Activated CD4-positive, alpha-beta T cell treated with anti-CD3 and anti-CD28 coated beads, Interleukin-10, Interleukin-2, amounts not matched to agents 100 ng/mL and 50 ng/mL, durations not matched to agents 16 hours and 8 hours (primary cell): Measurements from ENCODE around the gene NELL1.

Experiments
- DNase-seq: peaks from one replicate; pipeline ENCODE4 v3.0.0-alpha.2; 2020

The NELL1 gene

DNA sequence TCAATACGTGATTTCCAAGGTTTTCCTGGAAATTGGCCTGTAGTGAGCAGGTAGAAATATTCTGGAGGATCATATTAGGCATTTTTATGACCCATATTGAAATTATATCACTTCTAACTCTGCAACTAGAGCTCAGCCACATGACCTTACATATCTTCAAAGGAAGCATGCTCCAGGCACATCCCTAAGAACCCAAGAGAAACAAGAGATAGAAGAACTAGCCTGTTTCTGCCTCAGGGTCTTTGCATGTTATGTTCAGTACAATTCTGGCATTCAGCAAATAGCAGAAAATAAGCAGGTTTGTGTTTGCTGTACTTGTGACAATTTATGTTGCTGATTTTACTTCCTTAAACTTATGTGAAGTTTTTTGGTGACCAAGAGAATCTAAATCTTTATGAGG, 859.8 kb downstream of the NELL1 start:
- no peak for DNase-seq

DNA sequence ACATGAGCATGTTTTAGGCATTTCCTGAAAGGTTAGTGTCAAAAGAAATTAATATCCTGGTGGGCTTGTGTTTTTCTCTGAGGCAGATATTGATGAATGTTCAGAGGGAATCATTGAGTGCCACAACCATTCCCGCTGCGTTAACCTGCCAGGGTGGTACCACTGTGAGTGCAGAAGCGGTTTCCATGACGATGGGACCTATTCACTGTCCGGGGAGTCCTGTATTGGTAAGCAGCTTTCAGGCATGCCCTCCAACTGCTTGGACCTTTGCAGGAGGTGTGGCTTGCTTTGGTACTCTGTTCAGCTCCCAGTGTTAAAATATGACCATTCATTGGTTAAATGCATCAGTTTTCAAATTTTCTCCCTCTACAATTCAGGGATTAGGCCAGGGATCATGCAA, 864.9 kb downstream of the NELL1 start:
- DNase-seq = no peak

DNA sequence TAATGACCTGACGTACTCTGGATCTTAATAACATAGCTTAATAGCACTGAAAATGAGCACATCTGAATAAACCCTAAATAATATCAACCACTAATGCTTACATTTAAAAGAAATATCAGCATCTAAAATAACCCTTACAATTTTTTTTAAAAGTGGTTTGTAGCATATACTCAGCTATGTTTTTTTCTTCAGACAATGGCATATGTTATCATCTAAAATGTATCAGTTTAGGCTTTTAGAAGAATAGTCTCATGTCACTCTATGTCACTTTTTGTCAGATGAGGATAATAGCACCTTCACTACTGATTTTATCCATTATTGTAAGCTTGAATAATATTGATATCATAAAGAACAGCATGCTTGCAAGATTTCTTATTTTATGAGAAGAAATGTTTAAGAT, 868.6 kb downstream of the NELL1 start:
- DNase-seq = no peak

DNA sequence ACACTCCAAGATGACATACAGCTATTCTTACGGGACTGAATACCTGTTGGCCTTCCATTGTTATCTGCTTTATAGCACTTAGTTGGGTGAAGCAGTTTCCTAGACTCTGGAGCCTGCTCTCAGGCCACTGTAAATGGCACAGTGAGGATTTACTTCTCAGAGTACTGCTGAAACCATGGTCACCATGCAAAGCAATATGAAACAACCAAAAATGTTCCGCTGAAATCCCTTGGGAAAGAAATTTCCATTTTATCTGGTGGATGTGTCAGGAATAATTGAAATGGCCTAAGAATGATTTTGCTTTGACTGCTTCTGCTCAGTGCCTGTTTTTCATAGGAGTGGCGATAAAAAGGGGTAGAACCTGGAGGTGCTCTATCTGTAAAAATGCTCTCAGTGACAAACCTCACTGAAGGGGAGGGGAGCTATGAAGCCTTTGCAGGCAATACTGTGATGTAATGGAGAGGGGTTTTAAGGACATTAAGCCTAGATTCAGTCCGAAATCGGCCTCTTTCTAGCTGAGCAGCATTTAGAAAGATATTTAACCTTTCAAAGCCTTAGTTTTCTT, 871.9 kb downstream of the NELL1 start:
- DNase-seq = no peak

DNA sequence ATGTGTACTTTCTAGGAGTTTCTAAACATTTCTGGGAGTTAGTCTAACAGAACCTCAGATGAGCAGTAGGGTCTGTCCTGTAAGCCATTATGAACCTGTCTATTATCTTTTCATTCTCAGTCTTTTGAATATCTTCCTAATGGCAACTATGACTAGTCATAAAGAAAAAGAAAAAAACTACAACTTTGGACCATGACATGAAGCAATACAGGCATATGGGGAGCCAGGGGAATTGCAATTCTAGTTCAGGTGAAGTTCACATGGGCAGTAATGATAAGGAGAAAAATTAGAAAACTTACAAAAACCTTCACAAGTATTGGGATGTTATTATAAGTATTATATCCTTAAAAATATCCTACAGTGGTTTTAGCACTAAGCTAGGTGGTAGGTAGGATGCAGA, 874.5 kb downstream of the NELL1 start:
- DNase-seq = no peak

DNA sequence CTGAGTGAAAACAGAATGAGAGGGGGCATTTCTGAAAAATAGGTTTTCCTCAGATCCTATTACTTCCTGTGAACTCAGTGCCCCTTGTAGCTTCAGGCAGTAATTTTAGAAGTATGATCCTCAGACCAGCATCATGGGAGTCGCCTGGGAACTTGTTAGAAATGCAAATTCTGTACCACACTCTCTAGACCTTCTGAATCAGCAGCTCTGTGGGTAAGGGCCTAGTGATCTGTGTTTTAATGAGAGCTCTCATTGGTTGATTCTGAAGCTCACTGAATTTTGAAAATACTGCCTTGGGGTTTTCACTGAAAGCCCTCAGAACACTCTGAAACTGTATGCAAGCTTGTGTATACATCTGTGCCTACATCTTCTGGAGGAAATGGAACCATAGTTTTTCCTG, 876.3 kb downstream of the NELL1 start:
- no peak for DNase-seq

DNA sequence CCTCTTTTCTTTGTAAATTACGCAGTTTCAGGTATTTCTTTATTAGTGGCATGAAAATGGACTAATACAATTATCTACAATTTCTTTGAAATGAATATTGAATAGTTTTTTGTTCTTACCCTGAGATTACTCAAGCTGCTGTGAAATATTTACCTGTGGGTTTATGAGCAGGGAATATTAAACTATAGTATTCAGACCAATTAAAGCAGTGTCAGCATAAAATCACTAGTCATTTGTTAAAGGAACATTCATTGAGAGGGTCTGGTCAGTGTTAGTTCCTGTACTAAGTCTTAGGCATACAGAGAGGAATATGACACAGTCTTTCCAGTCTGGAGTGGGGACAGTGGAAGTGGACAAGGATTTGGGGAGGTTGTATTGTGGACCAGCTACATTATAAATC, 877.3 kb downstream of the NELL1 start:
- no peak for DNase-seq

- DNase-seq = no peak
These were observed 883.5 kb downstream of the NELL1 start for GRCh38 chr11:21552911-21553310.

- no peak for DNase-seq
These were observed 884.4 kb downstream of the NELL1 start for GRCh38 chr11:21553795-21554194.

DNA sequence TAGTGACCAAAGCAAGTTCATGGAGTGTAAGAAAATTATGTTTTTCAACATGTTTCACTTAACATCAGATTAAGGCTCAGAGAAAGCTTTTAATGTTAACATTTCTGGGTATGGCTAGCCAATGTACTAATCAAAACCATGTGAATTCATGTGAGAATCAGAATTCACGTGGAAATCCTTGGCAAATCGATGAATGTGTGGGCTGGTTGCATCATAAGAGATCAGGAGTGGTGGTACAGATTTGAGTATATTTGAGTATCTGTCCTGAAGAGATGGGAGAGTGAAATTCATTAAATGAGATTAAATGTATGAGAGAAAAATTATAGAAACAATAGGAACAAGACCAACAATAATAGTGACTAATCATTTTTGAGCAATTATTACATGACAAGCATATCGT, 884.9 kb downstream of the NELL1 start:
- DNase-seq = no peak

DNA sequence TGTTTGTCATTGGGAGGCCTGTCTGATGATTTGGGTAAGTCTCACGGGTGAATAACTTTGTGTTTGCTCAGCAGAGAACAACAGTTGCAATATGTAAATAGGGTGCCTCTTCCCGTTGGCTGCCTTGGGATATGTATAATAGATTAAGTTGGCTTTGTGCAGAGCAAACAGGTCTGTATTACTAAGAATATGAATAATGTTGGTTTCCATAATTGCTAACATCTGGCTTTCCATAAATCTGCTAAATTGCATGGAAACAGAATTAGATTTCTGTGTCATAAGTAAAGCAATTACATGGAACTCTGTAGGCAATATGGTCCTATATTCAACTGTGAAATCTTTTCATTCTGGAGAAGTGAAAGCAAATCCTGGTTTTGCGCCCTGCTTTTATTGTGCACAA, 887.5 kb downstream of the NELL1 start:
- no peak for DNase-seq

DNA sequence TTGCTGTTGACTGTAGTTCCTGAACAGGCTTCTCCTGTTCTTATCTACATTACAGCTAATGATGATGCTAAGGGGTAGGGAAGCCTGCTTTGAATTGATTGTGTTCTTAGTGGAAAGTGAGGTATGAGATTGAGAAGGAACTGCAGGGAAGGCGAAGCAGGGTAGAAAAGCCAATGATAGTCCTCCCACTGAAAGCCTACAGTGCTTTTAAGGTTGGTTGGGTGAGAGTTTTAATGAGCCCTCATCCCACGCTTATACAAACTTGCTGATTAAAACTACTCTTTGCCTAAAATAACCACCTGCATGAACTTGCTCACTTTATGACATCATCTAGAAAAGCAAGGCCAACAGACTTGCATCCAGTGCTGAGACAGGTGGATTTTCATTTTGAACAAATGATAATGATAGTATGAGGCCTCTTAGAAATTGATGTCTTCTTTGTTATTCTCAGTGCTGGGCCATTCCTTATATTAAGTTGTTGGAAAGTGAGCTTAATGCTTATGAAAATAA, 891.1 kb downstream of the NELL1 start:
- DNase-seq = no peak

GRCh38 chr11:21561581-21561980, 892.2 kb downstream of the NELL1 start:
- DNase-seq = no peak

- DNase-seq = no peak
These were observed 894.7 kb downstream of the NELL1 start for GRCh38 chr11:21564095-21564494.

GRCh38 chr11:21564833-21565682, 895.7 kb downstream of the NELL1 start:
- no peak for DNase-seq

DNA sequence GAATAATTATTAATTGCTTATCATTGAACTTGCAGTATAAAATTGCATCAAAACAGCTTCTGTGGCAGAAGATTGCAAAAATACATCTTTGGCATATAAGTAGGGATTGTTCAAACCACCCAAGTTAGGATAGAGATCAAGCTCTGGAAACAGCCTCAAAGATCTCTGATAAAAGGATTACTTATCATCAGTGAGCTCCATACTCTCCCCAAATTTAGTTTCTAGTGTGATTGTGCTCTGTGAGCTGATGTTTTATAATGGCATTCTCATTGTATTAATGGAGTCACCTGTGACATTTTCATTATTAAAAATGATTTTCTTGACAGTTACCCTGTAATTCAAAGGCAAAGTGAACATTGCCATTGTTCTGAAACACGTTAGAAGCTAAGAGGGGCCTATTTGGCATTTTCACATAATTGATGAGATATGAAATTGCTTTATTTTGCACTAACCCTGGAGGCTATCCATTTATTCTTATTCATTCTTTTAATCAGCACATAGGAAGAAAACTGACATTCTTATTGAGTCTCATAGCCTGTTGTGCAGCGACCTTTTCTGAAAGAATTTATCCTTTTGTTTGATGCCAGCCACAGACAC, 897.2 kb downstream of the NELL1 start:
- DNase-seq = no peak

DNA sequence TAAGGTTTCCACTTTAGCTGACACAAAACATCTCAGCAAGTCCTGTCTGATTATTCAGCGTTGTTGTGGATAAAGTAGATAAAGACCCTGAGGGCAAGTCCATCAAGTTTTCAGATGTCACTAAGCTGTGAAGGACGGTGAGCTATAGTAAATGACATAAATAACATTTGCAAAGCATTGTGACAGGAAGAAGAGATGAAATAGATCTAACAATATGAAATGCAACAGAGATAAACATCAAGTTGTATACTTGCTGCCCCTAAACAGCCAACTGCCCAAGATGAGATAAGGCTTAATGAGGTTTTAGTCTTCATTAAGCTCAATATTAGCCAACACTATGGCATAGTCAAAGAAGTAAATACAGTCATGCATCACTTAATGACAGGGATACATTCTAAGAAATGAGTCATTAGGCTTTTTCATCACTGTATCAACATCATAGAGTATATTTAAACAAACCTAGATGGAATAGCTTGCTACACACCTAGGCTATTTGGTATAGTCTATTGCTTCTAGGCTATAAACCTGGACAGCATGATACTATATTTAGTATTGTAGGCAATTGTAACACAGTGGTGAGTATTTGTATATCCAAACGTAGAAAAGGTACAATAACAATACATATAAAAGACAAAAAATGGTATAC, 898.4 kb downstream of the NELL1 start:
- no peak for DNase-seq

- DNase-seq = no peak
These were observed 902.8 kb downstream of the NELL1 start for GRCh38 chr11:21572210-21572609.

- no peak for DNase-seq
These were observed 913.4 kb downstream of the NELL1 start for GRCh38 chr11:21582791-21583190.

GRCh38 chr11:21588754-21589153, 919.4 kb downstream of the NELL1 start:
- no peak for DNase-seq

- no peak for DNase-seq
These were observed 933.3 kb downstream of the NELL1 start for GRCh38 chr11:21602699-21603098.

DNA sequence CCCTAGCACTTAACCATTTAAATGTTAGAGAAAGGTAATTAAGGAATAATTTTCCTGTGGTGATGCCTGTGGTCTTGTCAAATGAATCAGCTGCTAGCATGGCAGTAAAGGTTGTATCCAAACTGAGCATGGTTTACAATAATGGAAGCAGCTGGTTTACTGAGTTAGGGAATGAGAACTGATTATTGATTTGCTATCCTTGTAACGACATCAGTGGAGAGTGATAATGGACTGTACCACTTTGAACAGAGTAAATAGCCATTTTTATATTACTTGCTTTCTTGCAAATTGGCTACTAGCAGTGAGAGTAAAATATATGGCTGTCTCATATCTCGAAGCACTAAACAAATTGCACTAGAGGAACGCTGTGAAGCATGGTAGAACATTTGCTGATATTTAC, 934.5 kb downstream of the NELL1 start:
- no peak for DNase-seq

GRCh38 chr11:21604564-21604963, 935.2 kb downstream of the NELL1 start:
- DNase-seq = no peak

- DNase-seq = no peak
These were observed 942.9 kb downstream of the NELL1 start for GRCh38 chr11:21612326-21612725.
